OCI-LY7 (cell line): ENCODE data around the gene ITGB2. TPM values are rescaled to one million over a fixed set of nuclear protein-coding genes. Genes with fewer than 3 reads are reported as not detected.

ENCODE experiments used
- BruUV-seq: library from RNA; stranded (reverse); fragments of 400-500 nt; replicated peaks from 2 replicates; lab custom pipeline; 2021; lab: Mats Ljungman, UMichigan
- CTCF ChIA-PET: fragments of 300-600 bp; sonication (Branson Sonifier 250); formaldehyde crosslinking; loops from one replicate; lab custom pipeline; 2022; ENCODE audit warnings: antibody characterized with exemption; ENCODE audit not compliant: unreplicated experiment; lab: Charles Lee
- POLR2A ChIA-PET: fragments of 300-600 bp; sonication (Branson Sonifier 250); formaldehyde crosslinking; loops from one replicate; lab custom pipeline; 2022; ENCODE audit warnings: antibody characterized with exemption; lab: Charles Lee
- DNase-seq: peaks from one replicate; pipeline ENCODE4 v3.0.0-alpha.2; 2015; ENCODE audit warnings: low spot score
- H2AFZ ChIP-seq: fragments of 200-600 bp; sonication (generic), shearing (Covaris generic); 2 replicates; pipeline ENCODE4 v1.6.1; 2014; ENCODE audit warnings: mild to moderate bottlenecking, antibody characterized with exemption, low read length, moderate library complexity
- H3K27ac ChIP-seq: fragments of 200-600 bp; sonication (generic); 2 replicates; pipeline ENCODE4 v1.5.1; 2014; ENCODE audit warnings: mixed run types, low read depth, mild to moderate bottlenecking, moderate library complexity, low read length, inconsistent platforms; ENCODE audit not compliant: poor library complexity, severe bottlenecking
- H3K36me3 ChIP-seq: fragments of 200-600 bp; sonication (generic); 2 replicates; pipeline ENCODE4 v1.6.1; 2014; ENCODE audit warnings: mild to moderate bottlenecking, antibody characterized with exemption, low read length, moderate library complexity, mixed read lengths; ENCODE audit not compliant: insufficient read depth
- H3K4me1 ChIP-seq: fragments of 200-600 bp; sonication (generic); 2 replicates; pipeline ENCODE4 v1.5.1; 2014; ENCODE audit warnings: mild to moderate bottlenecking, low read length; ENCODE audit not compliant: insufficient read depth, poor library complexity, severe bottlenecking
- H3K4me2 ChIP-seq: fragments of 200-600 bp; sonication (generic); 2 replicates; pipeline ENCODE4 v1.6.1; 2014; ENCODE audit warnings: mild to moderate bottlenecking, low read length
- H3K4me3 ChIP-seq: fragments of 200-600 bp; sonication (generic); 2 replicates; pipeline ENCODE4 v1.5.1; 2014; ENCODE audit warnings: mild to moderate bottlenecking, low read depth, low read length; ENCODE audit not compliant: poor library complexity, severe bottlenecking
- H3K79me2 ChIP-seq: fragments of 200-600 bp; sonication (generic); 2 replicates; pipeline ENCODE4 v1.6.1; 2016; ENCODE audit warnings: low read depth, mild to moderate bottlenecking, low read length, moderate library complexity, mixed read lengths; ENCODE audit not compliant: insufficient read depth
- H3K9me2 ChIP-seq: fragments of 200-600 bp; sonication (generic); 2 replicates; pipeline ENCODE4 v1.6.1; 2016; ENCODE audit warnings: mild to moderate bottlenecking, low read length, mixed read lengths; ENCODE audit not compliant: insufficient read depth
- H3K9me3 ChIP-seq: fragments of 200-600 bp; sonication (generic); 2 replicates; pipeline ENCODE4 v1.6.1; 2014; ENCODE audit warnings: mild to moderate bottlenecking, mixed run types, low read length, mixed read lengths
- H4K20me1 ChIP-seq: fragments of 200-600 bp; sonication (generic); 2 replicates; pipeline ENCODE4 v1.6.1; 2014; ENCODE audit warnings: mild to moderate bottlenecking, antibody characterized with exemption, low read length, moderate library complexity, mixed read lengths; ENCODE audit not compliant: insufficient read depth
- CTCF ChIP-seq: fragments of 200-600 bp; sonication (generic); conservative IDR thresholded peaks from 2 replicates; pipeline ENCODE4 v1.5.1; 2014; ENCODE audit warnings: mild to moderate bottlenecking, antibody characterized with exemption, low read length, moderate library complexity, mixed read lengths
- EZH2phosphoT487 ChIP-seq: fragments of 200-600 bp; sonication (generic); IDR thresholded peaks from 2 replicates; pipeline ENCODE4 v1.6.1; 2018; ENCODE audit warnings: low read depth, borderline replicate concordance, mild to moderate bottlenecking, mixed run types, antibody characterized with exemption, low read length, moderate library complexity, mixed read lengths
- intact Hi-C: fragments of 100-400 bp; cut with micrococcal nuclease; formaldehyde crosslinking; loops from one replicate; pipeline ENCODE4 v1.10.0; 2022; ENCODE audit not compliant: unreplicated experiment
- total RNA-seq, 2 experiments: library from RNA; depleted of rRNA in 1 of 2; stranded (reverse); fragments of >200 nt in 1 of 2; shearing (Covaris generic) in 1 of 2; gene quantifications; 2 replicates each; pipeline ENCODE4 v1.2.3, GENCODE V29; 2014 to 2022

Gene ITGB2
- total RNA-seq, 2 experiments from 2014 or later: 11.6 to 78.9 TPM

GRCh38 chr21:44893948-44894656, 26.6 kb downstream of the ITGB2 start:
- H3K79me2 ChIP-seq: no peaks in the 10 kb centered on the region
- no peaks in the 10 kb centered on the region for H3K36me3 ChIP-seq
- intact Hi-C loops: loop anchor here (2.0 kb wide), 1 partner anchor 17 kb away; no protein-coding TSS in a partner anchor

GRCh38 chr21:44893278-44893556, 27.5 kb downstream of the ITGB2 start:
- BruUV-seq: no TSS peak
- intact Hi-C loops: loop anchor here (2.0 kb wide), 1 partner anchor 18 kb away; no protein-coding TSS in a partner anchor
- no peak overlapping the region for H3K27ac ChIP-seq
- TF ChIP-seq EZH2phosphoT487: no peak
- TF ChIP-seq CTCF: no peak
- POLR2A ChIA-PET: interaction anchor here (1.0 kb wide), 1 partner anchor 39 kb away, joined by 6 read pairs; no protein-coding TSS in a partner anchor
- no peak for DNase-seq
- no peaks in the 10 kb centered on the region for H3K9me3 ChIP-seq
- H3K4me2 ChIP-seq: no peak overlapping the region
- H3K36me3 ChIP-seq: no peaks in the 10 kb centered on the region
- CTCF ChIA-PET: no interaction called here
- H2AFZ ChIP-seq: no peak overlapping the region
- H3K9me2 ChIP-seq: no peaks in the 10 kb centered on the region
- H3K4me3 ChIP-seq: no peak overlapping the region
- no peaks in the 10 kb centered on the region for H3K4me1 ChIP-seq
- H3K79me2 ChIP-seq: no peaks in the 10 kb centered on the region
- H4K20me1 ChIP-seq: no peaks in the 10 kb centered on the region

More at GRCh38 chr21:44893948-44894656, 26.6 kb downstream of the ITGB2 start:
- POLR2A ChIA-PET: interaction anchor here (0.6 kb wide), 1 partner anchor 231 kb away, joined by 3 read pairs; no protein-coding TSS in a partner anchor
- no peaks in the 10 kb centered on the region for H3K4me1 ChIP-seq
- CTCF ChIA-PET: no interaction called here
- no peak overlapping the region for H3K27ac ChIP-seq
- no peak overlapping the region for H2AFZ ChIP-seq
- DNase-seq: no peak
- H3K4me3 ChIP-seq: no peak overlapping the region
- no peaks in the 10 kb centered on the region for H3K9me3 ChIP-seq
- H3K9me2 ChIP-seq: no peaks in the 10 kb centered on the region
- H4K20me1 ChIP-seq: no peaks in the 10 kb centered on the region
- no peak overlapping the region for H3K4me2 ChIP-seq
- TF ChIP-seq EZH2phosphoT487: no peak
- TF ChIP-seq CTCF: no peak
- no TSS peak for BruUV-seq
